Stimulated activated CD4-positive, alpha-beta T cell treated with anti-CD3 and anti-CD28 coated beads, TNF-alpha, amount 100 ng/mL, for 24 hours (primary cell): ENCODE measurements around the gene FBXL17.

Source experiments
- DNase-seq, 3 experiments: peaks; one replicate each; pipeline ENCODE4 v3.0.0-alpha.2; 2020; ENCODE audit warnings: low read depth in 3 of 3

FBXL17 gene

DNA sequence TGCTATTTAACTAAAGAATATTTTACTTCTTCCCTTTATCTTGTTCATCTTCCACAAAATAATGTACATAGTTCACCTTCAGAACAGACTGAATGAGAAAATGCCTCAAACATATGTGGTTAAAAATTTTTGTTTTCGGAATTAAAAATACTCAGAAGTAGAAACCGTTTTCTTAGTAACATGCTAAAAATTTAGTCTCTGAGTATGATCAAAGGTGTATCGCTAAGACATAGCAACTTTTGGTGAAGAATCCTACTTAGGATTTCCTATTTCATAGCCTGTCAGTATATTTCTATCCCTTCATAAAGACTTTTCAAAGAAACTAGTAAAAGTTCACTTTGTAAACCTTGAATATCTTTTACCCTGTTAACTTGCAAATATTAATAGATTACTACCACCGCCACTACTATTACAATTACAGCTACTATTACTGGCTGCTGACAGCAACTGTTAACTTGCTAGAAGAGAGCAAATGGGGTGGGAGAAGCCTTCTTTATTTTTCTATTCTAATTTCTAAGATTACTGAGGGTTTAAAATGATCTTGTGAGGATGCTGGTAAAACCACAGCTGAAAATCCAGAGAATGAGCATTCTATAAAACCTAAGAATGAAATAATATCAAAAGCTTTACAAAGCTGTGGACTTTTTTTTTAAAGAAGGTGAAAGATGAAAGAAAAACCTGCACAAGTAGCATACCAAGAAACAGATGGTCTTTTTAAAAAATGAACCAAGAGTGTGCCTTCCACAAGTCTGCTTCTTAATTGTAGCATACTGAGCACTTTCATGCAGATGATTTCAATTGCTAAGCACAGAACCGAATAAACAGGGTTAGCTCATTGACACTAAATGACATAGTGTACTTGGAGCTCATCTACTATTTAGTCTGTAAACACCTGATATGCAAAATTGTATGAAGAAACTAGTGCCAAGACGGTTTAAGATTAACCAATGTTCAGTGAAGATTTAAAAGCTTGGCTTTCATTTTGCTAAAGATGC lies 464.9 kb downstream of the FBXL17 start:
- no peak for DNase-seq

DNA sequence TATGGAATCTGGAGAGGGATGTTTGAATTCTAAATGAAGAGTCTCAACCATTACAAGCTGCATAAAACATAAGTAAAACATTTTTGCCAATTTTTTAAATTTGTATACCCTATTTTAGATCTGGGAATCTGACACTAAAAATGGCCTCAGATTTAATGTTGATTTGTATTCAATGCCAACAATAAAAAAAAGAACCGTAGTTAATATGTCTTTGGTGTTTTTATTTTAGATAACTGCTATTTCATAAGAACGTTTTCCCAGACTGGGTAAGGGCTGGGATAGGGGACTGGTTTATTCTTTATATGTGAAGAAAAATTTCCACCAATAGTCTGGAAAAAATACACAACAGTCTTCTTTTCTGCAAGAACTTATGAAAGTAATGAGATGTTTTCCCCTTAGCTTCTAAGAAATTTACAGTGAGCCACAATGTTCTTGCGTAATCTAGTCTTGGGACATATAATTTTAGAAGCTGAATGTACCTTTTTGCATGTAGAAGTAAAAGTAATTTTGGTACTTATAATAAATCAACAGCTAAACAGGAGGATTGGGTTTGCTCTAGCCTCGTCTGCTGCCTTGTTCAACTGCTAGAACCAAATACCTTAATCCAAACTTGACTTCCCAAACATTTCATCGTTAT lies 466.6 kb downstream of the FBXL17 start:
- DNase-seq, result no peak

DNA sequence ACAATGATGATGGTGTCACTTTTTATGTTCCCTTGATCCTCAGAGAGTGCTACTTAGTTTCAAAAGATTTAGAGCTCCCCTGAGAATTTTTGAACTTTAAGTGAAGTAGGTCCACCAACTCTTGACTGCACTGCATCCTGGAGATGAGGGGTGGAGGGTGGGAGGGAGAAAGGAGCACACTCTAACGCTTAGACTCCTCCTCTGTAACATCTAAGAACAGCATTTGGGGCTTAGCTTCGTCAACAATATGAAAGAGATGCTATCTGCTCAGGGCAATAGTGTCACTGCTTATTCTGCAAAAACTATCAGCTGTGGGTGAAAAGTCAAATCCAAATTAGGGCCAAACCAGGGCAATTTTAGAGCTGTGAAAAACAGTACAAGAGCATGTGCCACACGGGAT lies 468.4 kb downstream of the FBXL17 start:
- DNase-seq, result no peak

DNA sequence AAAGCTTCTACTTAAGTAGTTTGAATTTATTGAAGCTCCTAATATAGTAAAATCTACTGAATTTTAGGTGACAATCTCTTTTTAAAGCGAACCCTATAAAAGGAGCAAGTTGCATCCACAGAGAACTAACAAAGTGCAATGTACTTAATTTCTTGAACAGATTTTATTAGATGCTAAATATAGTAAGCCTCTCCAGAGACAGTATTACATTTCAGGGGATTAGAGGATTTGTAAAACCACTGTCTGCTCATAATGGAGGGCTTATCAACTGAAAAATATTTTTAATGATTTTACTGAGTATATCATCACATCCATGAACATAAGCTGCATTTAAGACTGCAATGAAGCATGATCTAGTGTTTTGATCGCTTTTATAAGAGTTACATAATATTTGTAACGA lies 481.2 kb downstream of the FBXL17 start:
- DNase-seq, result no peak

DNA sequence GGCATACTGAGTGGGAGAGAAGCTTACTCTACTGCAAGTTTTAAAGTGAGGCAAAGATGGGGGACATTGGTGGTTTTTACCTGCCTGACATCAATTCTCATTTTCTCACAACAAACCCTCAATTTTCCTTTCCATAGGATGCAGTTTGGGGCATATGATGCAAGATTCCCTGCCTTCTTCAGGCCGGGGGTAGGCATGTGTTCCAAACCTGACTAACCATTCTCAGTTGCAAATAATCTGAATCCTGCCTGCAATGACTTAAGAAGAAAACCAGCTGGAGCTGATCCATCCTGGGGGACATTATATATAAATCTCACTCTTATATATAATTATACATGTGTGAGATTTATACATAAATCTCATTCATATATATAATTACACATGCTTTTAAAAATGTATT lies 487.5 kb downstream of the FBXL17 start:
- DNase-seq, result no peak

GRCh38 chr5:107893642-107894041 lies 488.3 kb downstream of the FBXL17 start:
- no peak for DNase-seq

DNA sequence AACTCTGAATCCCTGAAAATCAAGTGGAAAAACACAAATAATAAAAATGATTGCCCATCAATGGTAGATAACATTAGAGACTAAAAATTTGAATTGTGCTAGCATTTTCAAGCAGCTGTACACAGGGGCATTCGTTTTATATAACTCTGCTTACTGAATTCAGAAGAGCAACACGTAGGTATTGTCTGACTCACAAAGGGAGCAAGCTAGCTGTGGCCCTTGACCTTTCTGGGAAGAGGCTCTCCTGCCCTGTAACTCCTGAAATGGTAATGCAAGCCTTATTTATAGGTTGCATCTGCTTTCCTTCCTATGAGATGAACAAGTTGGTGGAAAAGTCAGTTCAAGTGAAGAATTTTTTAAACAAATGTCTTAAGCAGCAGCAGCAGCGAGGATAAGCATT lies 492.5 kb downstream of the FBXL17 start:
- no peak for DNase-seq

GRCh38 chr5:107888541-107888940 lies 493.4 kb downstream of the FBXL17 start:
- no peak for DNase-seq

- DNase-seq, result no peak
These were observed 494.5 kb downstream of the FBXL17 start for GRCh38 chr5:107887166-107887943.

DNA sequence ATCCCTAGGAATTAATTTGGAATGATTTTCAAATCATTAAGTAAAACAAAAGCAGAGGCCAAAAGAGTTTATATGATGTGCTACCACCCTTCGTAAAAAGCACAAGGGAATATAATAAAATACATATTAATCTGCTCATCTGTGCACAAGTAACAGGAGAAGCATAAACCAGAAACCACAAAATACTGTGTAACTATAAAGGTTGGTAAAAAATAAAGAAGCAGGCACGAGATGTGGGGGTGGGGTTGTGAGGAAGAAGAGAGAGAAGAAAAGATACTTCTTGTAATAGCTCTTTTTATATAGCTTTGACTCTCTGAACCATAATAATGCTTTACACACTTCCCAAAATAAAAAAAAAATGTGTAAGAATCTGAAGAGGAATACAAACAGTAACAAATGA lies 496.3 kb downstream of the FBXL17 start:
- DNase-seq, result no peak

DNA sequence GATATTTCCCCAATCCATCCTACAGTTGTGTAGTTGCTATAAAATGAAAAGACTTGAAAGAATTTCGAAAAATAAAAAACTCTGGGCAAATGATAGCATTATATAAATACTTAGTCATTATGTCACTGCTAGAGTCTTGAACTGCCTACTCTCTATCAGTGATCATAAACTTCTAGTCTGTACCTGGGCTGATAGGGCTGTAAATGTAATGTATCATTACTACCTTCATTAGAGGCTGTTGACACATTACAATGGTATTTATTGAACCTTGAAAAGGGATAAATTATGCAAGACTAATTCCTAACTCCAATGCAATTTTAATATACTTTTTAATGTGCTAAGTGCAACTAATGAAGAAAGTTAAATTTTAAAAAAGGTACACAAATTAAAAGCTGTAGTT lies 497.0 kb downstream of the FBXL17 start:
- DNase-seq, result no peak

GRCh38 chr5:107878661-107879060 lies 503.2 kb downstream of the FBXL17 start:
- no peak for DNase-seq

DNA sequence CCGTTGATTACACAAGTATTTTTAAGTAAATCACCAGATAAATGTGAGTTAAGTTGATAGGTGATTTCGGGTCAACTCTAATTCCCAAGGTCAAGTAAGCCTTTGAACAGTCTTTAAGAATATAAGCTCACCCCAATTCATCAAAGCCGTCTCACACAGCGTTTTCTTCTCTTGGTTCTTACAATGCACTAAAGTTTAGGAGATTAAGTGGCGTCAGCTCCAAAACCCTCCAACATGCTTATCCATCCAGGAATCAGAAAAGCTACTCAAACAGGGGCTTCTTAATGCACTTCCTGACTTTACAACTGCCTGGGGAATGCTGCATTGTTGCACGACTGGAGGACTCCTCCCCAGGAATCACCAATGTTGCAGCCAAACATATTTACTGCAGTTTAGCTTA lies 505.0 kb downstream of the FBXL17 start:
- DNase-seq, result no peak

GRCh38 chr5:107876261-107876660 lies 505.6 kb downstream of the FBXL17 start:
- no peak for DNase-seq

DNA sequence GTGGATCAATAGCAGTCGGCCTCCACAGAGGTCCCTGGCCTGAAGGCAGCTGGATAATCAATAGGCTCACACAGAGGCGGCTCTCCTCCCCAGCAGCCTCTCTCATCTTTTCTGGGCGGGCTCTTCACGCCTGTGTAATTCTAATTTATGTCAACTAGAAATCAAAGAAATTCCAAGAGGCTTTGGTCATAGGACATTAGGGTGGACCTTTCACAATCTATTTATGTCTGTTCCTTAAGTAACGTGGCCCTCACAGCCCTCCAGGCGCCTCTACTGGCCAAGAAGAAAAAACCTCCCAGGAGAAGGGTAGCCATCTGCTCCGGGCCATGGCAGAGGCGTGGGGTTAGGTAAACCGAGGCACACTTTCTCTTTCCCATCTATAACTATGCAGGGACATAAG lies 506.1 kb downstream of the FBXL17 start:
- DNase-seq, result no peak

- no peak for DNase-seq
These were observed 507.1 kb downstream of the FBXL17 start for GRCh38 chr5:107874795-107875194.

DNA sequence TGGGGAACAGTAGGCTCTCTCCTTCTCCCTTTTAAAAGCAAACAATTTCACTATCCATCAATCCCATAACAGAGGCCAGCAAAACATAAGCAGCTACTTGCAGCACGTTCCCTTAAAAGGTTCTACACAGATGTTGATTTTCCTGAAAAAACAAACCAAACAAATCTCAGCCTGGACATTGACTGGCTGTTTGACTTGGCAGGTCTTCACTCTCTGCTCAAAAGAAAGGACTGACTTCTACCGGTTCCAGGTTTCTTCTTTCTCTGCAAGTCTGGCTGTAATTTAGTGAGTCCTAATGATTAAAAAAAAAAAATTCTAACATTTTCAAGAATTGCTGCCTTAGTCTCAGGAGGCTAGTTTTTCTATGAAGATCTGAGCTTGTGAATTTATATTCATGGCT lies 508.0 kb downstream of the FBXL17 start:
- no peak for DNase-seq

- no peak for DNase-seq
These were observed 510.9 kb downstream of the FBXL17 start for GRCh38 chr5:107871023-107871422.

DNA sequence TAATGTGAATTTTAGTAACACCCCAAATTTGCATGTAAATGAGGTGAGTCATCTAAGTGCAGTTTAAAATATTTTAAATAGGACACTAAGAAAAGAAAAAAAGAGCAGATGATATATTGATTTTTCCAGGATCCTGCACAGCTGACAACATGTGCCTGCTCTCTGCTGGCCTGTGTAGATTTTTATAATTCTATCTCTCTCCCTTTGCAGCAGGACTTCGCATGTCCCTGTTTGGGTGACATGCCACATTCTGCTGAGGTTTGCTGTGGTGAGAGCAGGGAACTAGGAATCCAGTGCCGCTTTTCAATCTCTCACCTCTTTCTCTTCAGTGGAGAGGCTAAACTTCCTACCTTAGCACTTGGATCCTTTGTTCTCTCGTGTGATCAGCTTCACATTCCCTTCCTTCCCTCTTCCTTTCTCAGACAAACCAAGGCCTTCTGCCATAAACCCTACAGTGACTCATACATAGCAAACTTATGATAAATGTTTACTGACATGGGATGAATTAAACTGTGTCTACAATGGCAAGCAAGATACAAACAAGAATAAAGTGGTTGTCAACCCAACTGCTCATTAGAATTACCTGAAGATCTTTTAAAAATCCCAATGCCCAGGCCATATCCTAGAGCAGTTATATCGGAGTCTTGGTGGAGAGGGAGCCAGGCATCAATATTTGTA lies 512.3 kb downstream of the FBXL17 start:
- DNase-seq, result no peak

DNA sequence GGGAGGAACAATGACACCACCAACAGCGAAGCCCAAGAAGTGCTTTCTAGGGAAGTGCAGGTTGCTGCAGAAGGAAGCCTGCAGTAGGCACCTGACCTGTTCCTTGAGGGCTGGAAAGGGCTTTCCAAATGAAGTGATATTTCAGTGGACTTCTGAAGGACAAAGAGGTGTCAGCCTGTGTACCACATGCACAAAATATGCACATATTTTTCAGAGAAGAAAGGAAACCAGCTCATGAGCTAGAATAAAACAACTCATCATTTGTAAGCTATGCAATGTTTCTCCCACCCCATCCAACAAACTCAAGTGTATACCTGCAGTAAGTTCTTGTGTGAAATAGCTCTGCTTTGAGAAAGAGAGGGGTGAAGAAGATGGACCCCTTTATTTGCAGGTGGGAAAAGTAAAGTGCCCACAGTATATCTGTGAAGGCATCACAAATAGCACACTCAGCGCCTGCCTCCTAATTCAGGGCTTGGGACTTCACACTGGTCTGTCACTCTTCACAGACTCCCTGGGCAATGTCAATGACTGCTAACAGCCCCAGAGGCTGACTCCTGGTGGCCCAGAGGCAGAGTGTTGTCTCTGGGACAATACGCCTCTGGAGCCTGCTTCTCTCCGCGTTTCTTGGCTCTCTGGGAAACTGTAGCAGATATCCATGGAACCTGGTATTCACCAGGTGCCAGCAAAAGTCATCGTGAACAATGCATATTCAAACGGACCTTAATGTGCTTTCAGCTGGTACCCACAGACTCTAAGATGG lies 513.1 kb downstream of the FBXL17 start:
- DNase-seq, result no peak

DNA sequence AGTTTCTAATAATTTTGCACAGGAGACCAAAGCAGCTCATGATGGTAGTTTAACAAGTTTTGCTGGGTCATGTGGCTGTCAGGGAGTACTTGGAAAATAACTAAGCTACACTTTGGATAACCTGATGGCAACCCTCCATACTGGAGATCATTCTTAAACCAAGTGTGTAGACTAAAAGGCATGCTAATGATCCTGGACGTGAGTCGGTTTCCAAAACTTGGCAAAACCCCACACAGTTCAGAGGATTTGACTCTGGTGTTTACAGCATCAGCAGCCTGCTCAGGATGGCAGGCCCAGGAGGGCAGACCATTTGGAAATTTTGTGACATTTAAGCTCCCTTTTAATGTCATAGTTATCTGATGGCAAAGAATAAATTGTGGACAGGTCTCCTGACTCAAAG lies 514.6 kb downstream of the FBXL17 start:
- no peak for DNase-seq
